GM19438 (cell line): Measurements from ENCODE around the gene C2orf66.

Source experiments
- ATAC-seq: cut with Tn5 transposase; IDR thresholded peaks from one replicate; pipeline ENCODE4 v1.9.1; 2021; ENCODE audit warnings: low read depth; ENCODE audit not compliant: unreplicated experiment

C2orf66 gene

DNA sequence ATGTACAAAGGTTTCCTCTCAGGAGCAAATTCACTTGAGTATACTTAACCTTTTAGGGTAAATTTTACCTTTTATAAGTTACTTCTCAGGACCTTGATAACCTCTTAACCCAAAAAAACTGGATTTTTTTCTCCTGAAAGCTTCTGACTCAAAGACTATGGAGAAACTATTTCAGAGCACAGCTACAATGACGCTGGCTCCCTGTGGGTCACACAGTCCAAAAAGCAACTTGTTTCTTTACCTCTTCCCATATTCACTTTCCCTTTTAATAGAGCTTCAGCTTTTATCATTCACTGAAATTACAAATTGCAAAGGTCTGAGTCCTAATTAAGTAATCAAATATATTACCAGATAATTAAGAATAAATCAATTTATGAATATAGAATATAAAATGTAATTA lies 42.1 kb downstream of the C2orf66 start:
- no peak for ATAC-seq

DNA sequence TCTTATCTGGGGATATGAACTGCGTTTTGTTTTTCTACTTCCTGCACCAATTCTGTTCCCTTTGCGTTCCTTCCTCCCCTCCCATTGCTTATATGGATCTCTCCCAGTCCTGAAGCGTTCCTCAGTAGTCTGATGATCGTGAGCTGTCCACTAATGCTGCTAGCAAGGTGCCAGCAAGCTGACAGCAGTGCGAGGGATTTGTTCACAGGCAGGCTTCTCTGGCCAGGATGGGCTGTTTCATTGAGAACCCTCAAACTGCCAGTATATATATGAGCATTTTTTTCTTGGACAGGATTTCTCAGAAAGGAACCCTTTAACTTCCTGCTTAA lies 49.8 kb downstream of the C2orf66 start:
- ATAC-seq, result no peak

DNA sequence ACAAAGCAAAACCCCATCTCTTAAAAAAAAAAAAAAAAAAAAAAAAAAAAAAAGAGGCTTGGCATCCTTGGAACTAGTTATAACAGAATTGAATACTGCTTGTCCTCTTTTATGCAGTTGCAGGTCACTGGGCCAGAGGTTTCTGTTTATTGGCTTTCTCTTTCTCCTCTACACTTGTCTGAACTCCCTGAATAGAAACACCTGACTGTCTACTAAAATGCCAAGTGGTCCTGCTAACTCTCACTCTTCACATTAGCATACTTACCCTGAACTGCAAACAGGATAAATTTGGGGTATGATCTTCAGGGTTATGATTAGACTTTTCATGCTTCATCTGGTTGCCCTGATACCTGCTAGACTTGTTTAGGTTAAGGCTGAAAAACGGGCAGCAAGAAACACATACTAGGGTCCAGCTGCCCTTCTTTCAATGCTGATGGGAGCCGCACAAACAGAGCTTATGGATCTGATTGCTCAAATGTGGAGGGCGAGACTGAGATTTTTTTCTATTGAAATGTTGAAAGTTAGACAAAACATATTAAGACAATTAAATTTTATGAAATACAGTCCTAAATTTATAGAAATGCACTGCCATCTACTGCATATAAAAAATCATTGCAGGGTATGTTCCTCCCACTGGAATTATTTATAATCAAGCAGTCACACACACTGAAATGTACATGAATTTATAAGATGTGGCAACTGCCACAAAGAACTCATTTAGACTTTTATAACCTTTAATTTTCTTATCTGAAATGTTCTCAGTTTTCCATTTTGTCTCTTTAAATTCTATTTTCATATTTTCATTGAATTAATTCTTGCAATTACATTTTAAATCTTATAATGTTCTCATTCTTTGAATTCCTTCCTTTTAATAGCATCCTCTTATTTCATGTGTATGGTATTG lies 50.4 kb downstream of the C2orf66 start:
- no peak for ATAC-seq
